WTC11 (cell line): ENCODE data around the gene CYB5B. TPM values are rescaled to one million over a fixed set of nuclear protein-coding genes. Genes with fewer than 3 reads are reported as not detected.

Experiments used
- ATAC-seq: fragments of 200-7000 bp; cut with Tn5 transposase; 2 replicates; pipeline ENCODE4 v1.10.0; 2021; ENCODE audit warnings: mild to moderate bottlenecking, moderate library complexity
- CTCF ChIA-PET: fragments of 300-600 bp; sonication (Branson Sonifier 250); formaldehyde crosslinking; loops from one replicate; lab custom pipeline; 2021; ENCODE audit warnings: antibody characterized with exemption; lab: Charles Lee
- POLR2A ChIA-PET: fragments of 350-600 bp; sonication (Branson Sonifier 250); formaldehyde crosslinking; loops from one replicate; lab custom pipeline; 2021; ENCODE audit warnings: antibody characterized with exemption; lab: Charles Lee
- DNase-seq: peaks from one replicate; pipeline ENCODE4 v3.0.0; 2021; ENCODE audit warnings: low spot score
- H3K27ac Mint-ChIP-seq: 2 replicates; pipeline ENCODE4 v1.8.0; 2021; ENCODE audit warnings: mixed read lengths
- H3K27me3 Mint-ChIP-seq: 2 replicates; pipeline ENCODE4 v1.8.0; 2021; ENCODE audit warnings: low read depth, mild to moderate bottlenecking, moderate library complexity, mixed read lengths
- H3K36me3 Mint-ChIP-seq: 2 replicates; pipeline ENCODE4 v1.8.0; 2021; ENCODE audit warnings: mixed read lengths
- H3K4me1 Mint-ChIP-seq: 2 replicates; pipeline ENCODE4 v1.8.0; 2022; ENCODE audit warnings: mixed read lengths
- H3K4me3 Mint-ChIP-seq: 2 replicates; pipeline ENCODE4 v1.8.0; 2021; ENCODE audit warnings: mild to moderate bottlenecking, moderate library complexity, mixed read lengths
- H3K9me3 Mint-ChIP-seq: 2 replicates; pipeline ENCODE4 v1.8.0; 2021; ENCODE audit warnings: mixed read lengths
- ATF2 ChIP-seq: sonication (generic); formaldehyde crosslinking; IDR thresholded peaks from 2 replicates; pipeline ENCODE4 v1.8.1; 2022; ENCODE audit warnings: low read depth, missing genetic modification reagents, borderline replicate concordance
- E2F1 ChIP-seq: sonication (generic); formaldehyde crosslinking; IDR thresholded peaks from 2 replicates; pipeline ENCODE4 v1.8.0; 2022; ENCODE audit warnings: mild to moderate bottlenecking, missing genetic modification reagents
- ETV6 ChIP-seq: sonication (generic); formaldehyde crosslinking; IDR thresholded peaks from 2 replicates; pipeline ENCODE4 v1.8.1; 2022; ENCODE audit warnings: mild to moderate bottlenecking, missing genetic modification reagents
- FOXP1 ChIP-seq: sonication (generic); formaldehyde crosslinking; IDR thresholded peaks from 2 replicates; pipeline ENCODE4 v1.8.0; 2022; ENCODE audit warnings: missing genetic modification reagents, mild to moderate bottlenecking, moderate library complexity, borderline replicate concordance
- MYBL2 ChIP-seq: sonication (generic); formaldehyde crosslinking; IDR thresholded peaks from 2 replicates; pipeline ENCODE4 v1.8.1; 2023; ENCODE audit warnings: mild to moderate bottlenecking, moderate library complexity, missing genetic modification reagents
- ZNF263 ChIP-seq: sonication (generic); formaldehyde crosslinking; IDR thresholded peaks from 2 replicates; pipeline ENCODE4 v1.8.1; 2022; ENCODE audit warnings: low read depth, mild to moderate bottlenecking, moderate library complexity, missing genetic modification reagents
- ZNF532 ChIP-seq: fragments of 250-450 bp; sonication (Bioruptor Pico); IDR thresholded peaks from 2 replicates; pipeline ENCODE4 v1.9.0; 2021; ENCODE audit warnings: mild to moderate bottlenecking, borderline replicate concordance
- ZSCAN18 ChIP-seq: fragments of 250-450 bp; sonication (Bioruptor Pico); IDR thresholded peaks from 2 replicates; pipeline ENCODE4 v2.1.2; 2022; ENCODE audit warnings: mild to moderate bottlenecking, moderate library complexity
- total RNA-seq: library from RNA; stranded (reverse); gene quantifications from 3 replicates; pipeline ENCODE4 v1.2.3, GENCODE V29; 2021
- TF ChIP-seq, protein P1 (sequence below): sonication (generic); formaldehyde crosslinking; IDR thresholded peaks from 2 replicates; pipeline ENCODE4 v1.8.0; 2022; ENCODE audit warnings: mild to moderate bottlenecking, missing genetic modification reagents
- TF ChIP-seq, protein P2 (sequence below): sonication (generic); formaldehyde crosslinking; IDR thresholded peaks from 2 replicates; pipeline ENCODE4 v1.8.1; 2022; ENCODE audit warnings: mild to moderate bottlenecking, moderate library complexity, missing genetic modification reagents
- TF ChIP-seq, protein P3 (sequence below): sonication (generic); formaldehyde crosslinking; IDR thresholded peaks from 2 replicates; pipeline ENCODE4 v1.8.1; 2023; ENCODE audit warnings: mild to moderate bottlenecking, missing genetic modification reagents
- TF ChIP-seq, protein P4 (sequence below): sonication (generic); formaldehyde crosslinking; conservative IDR thresholded peaks from 2 replicates; pipeline ENCODE4 v1.8.1; 2022; ENCODE audit warnings: mild to moderate bottlenecking, missing genetic modification reagents
- TF ChIP-seq, protein P5 (sequence below): sonication (generic); formaldehyde crosslinking; IDR thresholded peaks from 2 replicates; pipeline ENCODE4 v1.8.1; 2022; ENCODE audit warnings: mild to moderate bottlenecking, missing genetic modification reagents, moderate library complexity, borderline replicate concordance
- TF ChIP-seq, protein P6 (sequence below): sonication (generic); formaldehyde crosslinking; IDR thresholded peaks from 2 replicates; pipeline ENCODE4 v1.8.0; 2023; ENCODE audit warnings: missing genetic modification reagents

Gene CYB5B
- total RNA-seq, 1 experiment from 2014 or later, result 109 TPM

DNA sequence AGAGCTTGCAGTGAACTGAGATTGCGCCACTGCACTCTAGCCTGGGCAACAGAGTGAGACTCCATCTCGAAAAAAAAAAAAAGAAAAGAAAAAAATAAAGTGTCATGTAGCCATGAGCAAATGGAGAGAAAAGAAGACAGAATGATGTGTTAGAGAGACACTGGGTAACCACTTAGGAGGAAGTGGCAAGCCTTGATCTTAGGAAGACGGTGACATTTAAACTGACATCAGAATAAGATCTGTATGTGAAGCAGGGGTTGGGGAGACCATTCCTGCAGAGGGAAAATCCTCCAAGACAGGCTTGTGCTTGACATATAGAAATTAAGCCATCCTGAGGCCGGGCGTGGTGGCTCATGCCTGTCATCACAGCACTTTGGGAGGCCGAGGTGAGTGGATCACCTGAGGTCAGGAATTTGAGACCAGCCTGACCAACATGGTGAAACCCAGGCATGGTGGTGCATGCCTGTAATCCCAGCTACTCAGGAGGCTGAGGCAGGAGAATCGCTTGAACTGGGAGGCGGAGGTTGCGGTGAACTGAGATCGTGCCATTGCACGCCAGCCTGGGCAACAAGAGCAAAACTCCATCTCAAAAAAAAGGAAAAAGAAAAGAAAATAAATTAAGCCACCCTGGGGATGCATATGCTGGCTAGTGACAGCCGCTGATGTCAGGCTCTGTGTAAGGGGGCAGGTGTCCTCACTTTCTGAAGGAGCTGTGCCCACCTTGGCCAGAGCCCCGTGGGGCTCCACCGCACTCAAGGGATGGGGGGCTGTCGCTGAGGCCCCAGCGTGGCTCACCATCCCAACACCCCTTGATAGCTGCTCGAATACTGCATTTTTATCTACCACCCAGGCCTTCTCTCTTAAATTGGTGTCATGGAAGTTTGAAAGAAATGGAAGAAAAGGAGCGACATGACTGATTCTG lies 13.1 kb upstream of the CYB5B start (continued):
- TF ChIP-seq ZNF532 (no peak), MYBL2 (CRISPR knock-in tag) (no peak), ZSCAN18 (CRISPR knock-in tag) (no peak), ETV6 (no peak), ATF2 (no peak)
- TF ChIP-seq, protein P1, sequence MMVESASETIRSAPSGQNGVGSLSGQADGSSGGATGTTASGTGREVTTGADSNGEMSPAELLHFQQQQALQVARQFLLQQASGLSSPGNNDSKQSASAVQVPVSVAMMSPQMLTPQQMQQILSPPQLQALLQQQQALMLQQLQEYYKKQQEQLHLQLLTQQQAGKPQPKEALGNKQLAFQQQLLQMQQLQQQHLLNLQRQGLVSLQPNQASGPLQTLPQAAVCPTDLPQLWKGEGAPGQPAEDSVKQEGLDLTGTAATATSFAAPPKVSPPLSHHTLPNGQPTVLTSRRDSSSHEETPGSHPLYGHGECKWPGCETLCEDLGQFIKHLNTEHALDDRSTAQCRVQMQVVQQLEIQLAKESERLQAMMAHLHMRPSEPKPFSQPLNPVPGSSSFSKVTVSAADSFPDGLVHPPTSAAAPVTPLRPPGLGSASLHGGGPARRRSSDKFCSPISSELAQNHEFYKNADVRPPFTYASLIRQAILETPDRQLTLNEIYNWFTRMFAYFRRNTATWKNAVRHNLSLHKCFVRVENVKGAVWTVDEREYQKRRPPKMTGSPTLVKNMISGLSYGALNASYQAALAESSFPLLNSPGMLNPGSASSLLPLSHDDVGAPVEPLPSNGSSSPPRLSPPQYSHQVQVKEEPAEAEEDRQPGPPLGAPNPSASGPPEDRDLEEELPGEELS (CRISPR knock-in tag), result no peak
- TF ChIP-seq, protein P2, sequence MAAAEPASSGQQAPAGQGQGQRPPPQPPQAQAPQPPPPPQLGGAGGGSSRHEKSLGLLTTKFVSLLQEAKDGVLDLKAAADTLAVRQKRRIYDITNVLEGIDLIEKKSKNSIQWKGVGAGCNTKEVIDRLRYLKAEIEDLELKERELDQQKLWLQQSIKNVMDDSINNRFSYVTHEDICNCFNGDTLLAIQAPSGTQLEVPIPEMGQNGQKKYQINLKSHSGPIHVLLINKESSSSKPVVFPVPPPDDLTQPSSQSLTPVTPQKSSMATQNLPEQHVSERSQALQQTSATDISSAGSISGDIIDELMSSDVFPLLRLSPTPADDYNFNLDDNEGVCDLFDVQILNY (CRISPR knock-in tag), result no peak
- TF ChIP-seq, protein P3, sequence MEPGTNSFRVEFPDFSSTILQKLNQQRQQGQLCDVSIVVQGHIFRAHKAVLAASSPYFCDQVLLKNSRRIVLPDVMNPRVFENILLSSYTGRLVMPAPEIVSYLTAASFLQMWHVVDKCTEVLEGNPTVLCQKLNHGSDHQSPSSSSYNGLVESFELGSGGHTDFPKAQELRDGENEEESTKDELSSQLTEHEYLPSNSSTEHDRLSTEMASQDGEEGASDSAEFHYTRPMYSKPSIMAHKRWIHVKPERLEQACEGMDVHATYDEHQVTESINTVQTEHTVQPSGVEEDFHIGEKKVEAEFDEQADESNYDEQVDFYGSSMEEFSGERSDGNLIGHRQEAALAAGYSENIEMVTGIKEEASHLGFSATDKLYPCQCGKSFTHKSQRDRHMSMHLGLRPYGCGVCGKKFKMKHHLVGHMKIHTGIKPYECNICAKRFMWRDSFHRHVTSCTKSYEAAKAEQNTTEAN (CRISPR knock-in tag), result no peak

DNA sequence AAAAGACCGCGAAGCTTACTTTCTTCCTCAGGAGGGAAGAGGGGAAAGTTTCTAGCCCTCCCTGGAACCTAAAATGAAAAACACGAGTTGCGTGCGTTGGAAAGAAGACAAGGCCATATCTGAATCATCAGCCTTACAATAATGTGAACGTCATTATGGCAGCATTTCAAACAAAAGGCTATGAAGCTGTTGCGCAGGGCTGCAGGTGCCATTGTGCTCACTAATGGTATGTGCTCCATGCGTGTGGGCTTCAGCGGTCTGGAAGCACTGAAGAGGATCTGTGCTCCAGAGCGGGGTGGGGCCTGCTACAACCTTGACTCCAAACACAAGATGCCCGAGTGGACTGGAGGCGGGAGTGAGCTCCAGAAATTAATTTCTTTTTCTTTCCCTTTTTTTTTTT lies 12.1 kb upstream of the CYB5B start:
- ATAC-seq, result no peak
- H3K4me3 Mint-ChIP-seq, result no peak overlapping the region
- no peaks in the 10 kb centered on the region for H3K9me3 Mint-ChIP-seq
- no peaks in the 10 kb centered on the region for H3K27me3 Mint-ChIP-seq
- H3K4me1 Mint-ChIP-seq, result 0 out of 2 replicates have a peak, but pooled peaks cover under 1% of the 10 kb centered on the region
- H3K27ac Mint-ChIP-seq, result no peak overlapping the region
- CTCF ChIA-PET, result interaction anchor here (0.6 to 3.3 kb wide), 4 partner anchors 14 to 217 kb away, joined by 4 to 12 read pairs (median 4); no protein-coding TSS in a partner anchor
- no peak for DNase-seq
- POLR2A ChIA-PET, result interaction anchor here (1.0 kb wide), 1 partner anchor 101 kb away, joined by 3 read pairs; no protein-coding TSS in a partner anchor
- no peaks in the 10 kb centered on the region for H3K36me3 Mint-ChIP-seq
- TF ChIP-seq FOXP1 (CRISPR knock-in tag), result no peak
- TF ChIP-seq, protein P4, sequence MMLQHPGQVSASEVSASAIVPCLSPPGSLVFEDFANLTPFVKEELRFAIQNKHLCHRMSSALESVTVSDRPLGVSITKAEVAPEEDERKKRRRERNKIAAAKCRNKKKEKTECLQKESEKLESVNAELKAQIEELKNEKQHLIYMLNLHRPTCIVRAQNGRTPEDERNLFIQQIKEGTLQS (CRISPR knock-in tag), result no peak
- TF ChIP-seq, protein P5, sequence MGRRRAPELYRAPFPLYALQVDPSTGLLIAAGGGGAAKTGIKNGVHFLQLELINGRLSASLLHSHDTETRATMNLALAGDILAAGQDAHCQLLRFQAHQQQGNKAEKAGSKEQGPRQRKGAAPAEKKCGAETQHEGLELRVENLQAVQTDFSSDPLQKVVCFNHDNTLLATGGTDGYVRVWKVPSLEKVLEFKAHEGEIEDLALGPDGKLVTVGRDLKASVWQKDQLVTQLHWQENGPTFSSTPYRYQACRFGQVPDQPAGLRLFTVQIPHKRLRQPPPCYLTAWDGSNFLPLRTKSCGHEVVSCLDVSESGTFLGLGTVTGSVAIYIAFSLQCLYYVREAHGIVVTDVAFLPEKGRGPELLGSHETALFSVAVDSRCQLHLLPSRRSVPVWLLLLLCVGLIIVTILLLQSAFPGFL (CRISPR knock-in tag), result no peak
- TF ChIP-seq, protein P3 (CRISPR knock-in tag), result no peak
- no peak for TF ChIP-seq ETV6
- no peak for TF ChIP-seq ZNF263 (CRISPR knock-in tag)
- TF ChIP-seq E2F1 (CRISPR knock-in tag), result no peak
- TF ChIP-seq, protein P6, sequence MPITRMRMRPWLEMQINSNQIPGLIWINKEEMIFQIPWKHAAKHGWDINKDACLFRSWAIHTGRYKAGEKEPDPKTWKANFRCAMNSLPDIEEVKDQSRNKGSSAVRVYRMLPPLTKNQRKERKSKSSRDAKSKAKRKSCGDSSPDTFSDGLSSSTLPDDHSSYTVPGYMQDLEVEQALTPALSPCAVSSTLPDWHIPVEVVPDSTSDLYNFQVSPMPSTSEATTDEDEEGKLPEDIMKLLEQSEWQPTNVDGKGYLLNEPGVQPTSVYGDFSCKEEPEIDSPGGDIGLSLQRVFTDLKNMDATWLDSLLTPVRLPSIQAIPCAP (CRISPR knock-in tag), result no peak
